Measurements from ENCODE around the gene REL.

- no peak for TF ChIP-seq POLR2A (IDR thresholded peaks at IDR 0.05)
- no peak for TF ChIP-seq CTCF (IDR thresholded peaks at IDR 0.05)
- no peak for TF ChIP-seq EP300 (IDR thresholded peaks at IDR 0.05)
Measured at GRCh38 chr2:60907329-60907728, 26.0 kb downstream of the REL start.
